ENCODE results near the gene HES1.

DNA sequence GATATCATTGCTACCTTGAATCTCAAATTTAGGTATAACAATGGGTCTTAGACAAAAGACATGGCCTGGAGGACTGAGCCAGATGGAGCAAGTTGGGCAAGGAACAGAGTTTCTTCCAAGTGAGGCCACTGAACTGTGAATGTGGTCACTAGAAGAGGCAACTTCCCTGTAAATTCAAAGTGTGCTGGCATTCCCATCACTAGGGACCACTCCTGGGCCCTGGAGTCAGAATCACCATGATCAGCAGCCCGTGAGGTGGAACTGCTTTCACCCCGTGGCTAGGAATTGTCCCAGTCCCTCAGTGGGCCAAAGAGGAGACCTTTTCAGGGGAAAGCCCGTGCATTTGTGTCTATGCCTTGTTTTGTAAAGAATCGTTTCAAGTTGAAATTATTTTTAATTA, 47.3 kb downstream of the HES1 start:
- TF ChIP-seq, protein P1, sequence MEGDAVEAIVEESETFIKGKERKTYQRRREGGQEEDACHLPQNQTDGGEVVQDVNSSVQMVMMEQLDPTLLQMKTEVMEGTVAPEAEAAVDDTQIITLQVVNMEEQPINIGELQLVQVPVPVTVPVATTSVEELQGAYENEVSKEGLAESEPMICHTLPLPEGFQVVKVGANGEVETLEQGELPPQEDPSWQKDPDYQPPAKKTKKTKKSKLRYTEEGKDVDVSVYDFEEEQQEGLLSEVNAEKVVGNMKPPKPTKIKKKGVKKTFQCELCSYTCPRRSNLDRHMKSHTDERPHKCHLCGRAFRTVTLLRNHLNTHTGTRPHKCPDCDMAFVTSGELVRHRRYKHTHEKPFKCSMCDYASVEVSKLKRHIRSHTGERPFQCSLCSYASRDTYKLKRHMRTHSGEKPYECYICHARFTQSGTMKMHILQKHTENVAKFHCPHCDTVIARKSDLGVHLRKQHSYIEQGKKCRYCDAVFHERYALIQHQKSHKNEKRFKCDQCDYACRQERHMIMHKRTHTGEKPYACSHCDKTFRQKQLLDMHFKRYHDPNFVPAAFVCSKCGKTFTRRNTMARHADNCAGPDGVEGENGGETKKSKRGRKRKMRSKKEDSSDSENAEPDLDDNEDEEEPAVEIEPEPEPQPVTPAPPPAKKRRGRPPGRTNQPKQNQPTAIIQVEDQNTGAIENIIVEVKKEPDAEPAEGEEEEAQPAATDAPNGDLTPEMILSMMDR (IDR thresholded peaks at IDR 0.05; ENCODE audit: insufficient read depth, low read length): no peak
- TF ChIP-seq, protein P2, sequence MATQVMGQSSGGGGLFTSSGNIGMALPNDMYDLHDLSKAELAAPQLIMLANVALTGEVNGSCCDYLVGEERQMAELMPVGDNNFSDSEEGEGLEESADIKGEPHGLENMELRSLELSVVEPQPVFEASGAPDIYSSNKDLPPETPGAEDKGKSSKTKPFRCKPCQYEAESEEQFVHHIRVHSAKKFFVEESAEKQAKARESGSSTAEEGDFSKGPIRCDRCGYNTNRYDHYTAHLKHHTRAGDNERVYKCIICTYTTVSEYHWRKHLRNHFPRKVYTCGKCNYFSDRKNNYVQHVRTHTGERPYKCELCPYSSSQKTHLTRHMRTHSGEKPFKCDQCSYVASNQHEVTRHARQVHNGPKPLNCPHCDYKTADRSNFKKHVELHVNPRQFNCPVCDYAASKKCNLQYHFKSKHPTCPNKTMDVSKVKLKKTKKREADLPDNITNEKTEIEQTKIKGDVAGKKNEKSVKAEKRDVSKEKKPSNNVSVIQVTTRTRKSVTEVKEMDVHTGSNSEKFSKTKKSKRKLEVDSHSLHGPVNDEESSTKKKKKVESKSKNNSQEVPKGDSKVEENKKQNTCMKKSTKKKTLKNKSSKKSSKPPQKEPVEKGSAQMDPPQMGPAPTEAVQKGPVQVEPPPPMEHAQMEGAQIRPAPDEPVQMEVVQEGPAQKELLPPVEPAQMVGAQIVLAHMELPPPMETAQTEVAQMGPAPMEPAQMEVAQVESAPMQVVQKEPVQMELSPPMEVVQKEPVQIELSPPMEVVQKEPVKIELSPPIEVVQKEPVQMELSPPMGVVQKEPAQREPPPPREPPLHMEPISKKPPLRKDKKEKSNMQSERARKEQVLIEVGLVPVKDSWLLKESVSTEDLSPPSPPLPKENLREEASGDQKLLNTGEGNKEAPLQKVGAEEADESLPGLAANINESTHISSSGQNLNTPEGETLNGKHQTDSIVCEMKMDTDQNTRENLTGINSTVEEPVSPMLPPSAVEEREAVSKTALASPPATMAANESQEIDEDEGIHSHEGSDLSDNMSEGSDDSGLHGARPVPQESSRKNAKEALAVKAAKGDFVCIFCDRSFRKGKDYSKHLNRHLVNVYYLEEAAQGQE (IDR thresholded peaks at IDR 0.05; ENCODE audit: insufficient replicate concordance, low read depth): no peak
- no peak for TF ChIP-seq SPI1 (IDR thresholded peaks at IDR 0.05; ENCODE audit: borderline replicate concordance, low read depth)
- no peak for TF ChIP-seq POLR2AphosphoS5 (IDR thresholded peaks at IDR 0.05; ENCODE audit: low read depth)
